AG09309 (cell line): ENCODE data around the gene MACF1.

ENCODE experiments used
- DNase-seq: peaks from one replicate; pipeline ENCODE4 v3.0.0-alpha.2; 2010; ENCODE audit warnings: low read depth
- H3K4me3 ChIP-seq: 2 replicates; pipeline ENCODE4 v1.5.1; 2011; ENCODE audit warnings: mild to moderate bottlenecking, low read depth, low read length, moderate library complexity; ENCODE audit not compliant: control insufficient read depth
- TF ChIP-seq, protein P1 (sequence below): IDR thresholded peaks from 2 replicates; pipeline ENCODE4 v1.5.1; 2011; ENCODE audit warnings: mild to moderate bottlenecking, low read depth, low read length, inconsistent platforms; ENCODE audit not compliant: insufficient read depth, control insufficient read depth; ENCODE audit errors: missing control alignments

Gene MACF1

GRCh38 chr1:39337067-39337466 is 132.6 kb downstream of the MACF1 start:
- TF ChIP-seq, protein P1, sequence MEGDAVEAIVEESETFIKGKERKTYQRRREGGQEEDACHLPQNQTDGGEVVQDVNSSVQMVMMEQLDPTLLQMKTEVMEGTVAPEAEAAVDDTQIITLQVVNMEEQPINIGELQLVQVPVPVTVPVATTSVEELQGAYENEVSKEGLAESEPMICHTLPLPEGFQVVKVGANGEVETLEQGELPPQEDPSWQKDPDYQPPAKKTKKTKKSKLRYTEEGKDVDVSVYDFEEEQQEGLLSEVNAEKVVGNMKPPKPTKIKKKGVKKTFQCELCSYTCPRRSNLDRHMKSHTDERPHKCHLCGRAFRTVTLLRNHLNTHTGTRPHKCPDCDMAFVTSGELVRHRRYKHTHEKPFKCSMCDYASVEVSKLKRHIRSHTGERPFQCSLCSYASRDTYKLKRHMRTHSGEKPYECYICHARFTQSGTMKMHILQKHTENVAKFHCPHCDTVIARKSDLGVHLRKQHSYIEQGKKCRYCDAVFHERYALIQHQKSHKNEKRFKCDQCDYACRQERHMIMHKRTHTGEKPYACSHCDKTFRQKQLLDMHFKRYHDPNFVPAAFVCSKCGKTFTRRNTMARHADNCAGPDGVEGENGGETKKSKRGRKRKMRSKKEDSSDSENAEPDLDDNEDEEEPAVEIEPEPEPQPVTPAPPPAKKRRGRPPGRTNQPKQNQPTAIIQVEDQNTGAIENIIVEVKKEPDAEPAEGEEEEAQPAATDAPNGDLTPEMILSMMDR: no peak
- no peak for DNase-seq
- no peak overlapping the region for H3K4me3 ChIP-seq

DNA sequence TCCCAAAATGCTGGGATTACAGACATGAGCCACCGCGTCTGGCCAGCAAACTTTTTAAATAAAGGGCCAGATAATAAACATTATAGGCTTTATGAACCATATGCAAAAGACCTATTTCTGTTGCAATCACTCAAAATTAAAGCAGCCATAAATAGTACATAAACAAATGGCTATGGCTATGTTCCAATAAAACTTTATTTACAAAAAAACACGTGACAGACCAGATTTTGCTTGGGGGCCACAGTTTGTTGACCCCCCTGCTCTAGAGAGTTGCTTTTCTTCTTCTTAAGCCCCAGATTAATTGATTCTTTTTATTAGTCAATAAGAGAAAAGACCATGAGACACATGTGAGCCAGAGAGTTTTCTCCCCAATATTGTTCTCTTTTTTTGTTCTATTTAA is 138.3 kb downstream of the MACF1 start:
- no peak overlapping the region for H3K4me3 ChIP-seq
- no peak for DNase-seq
- TF ChIP-seq, protein P1: no peak

- DNase-seq: no peak
- H3K4me3 ChIP-seq: no peak overlapping the region
- TF ChIP-seq, protein P1: no peak
These were observed 140.1 kb downstream of the MACF1 start for GRCh38 chr1:39344394-39345154.

DNA sequence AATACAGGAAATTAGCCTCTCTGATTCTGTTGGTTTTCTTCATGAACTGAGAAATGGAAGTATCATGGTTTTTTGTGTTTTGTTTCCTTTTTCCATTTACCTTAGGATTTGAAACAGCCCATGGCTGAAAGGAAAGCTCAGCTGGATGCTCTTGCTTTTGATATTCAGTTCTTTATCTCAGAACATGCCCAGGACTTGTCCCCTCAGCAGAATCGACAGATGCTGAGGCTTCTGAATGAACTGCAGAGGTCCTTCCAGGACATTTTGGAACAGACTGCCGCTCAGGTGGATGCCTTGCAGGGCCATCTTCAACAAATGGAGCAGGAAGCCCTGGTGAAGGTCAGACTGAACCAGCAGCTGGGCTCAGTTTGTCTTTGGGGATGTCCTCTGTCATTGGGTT is 142.4 kb downstream of the MACF1 start:
- no peak overlapping the region for H3K4me3 ChIP-seq
- TF ChIP-seq, protein P1: no peak
- DNase-seq: no peak

- DNase-seq: no peak
- TF ChIP-seq, protein P1: no peak
- H3K4me3 ChIP-seq: no peak overlapping the region
These were observed 143.8 kb downstream of the MACF1 start for GRCh38 chr1:39348278-39348677.

- no peak overlapping the region for H3K4me3 ChIP-seq
- no peak for DNase-seq
- TF ChIP-seq, protein P1: no peak
These were observed 148.4 kb downstream of the MACF1 start for GRCh38 chr1:39352881-39353280.
